Lung (tissue), 12 donors: ENCODE data around the gene KRTAP4-8. TPM values are rescaled to one million over a fixed set of nuclear protein-coding genes. Genes with fewer than 3 reads are reported as not detected.
"Not testable (repeated sequence)": the region's sequence is repeated elsewhere in the genome, so short reads cannot be mapped to it uniquely, and the experiment has no call there.

Experiments used
- ATAC-seq: fragments of 200-7000 bp; cut with Tn5 transposase; one replicate; pipeline ENCODE4 v1.9.1; 2020; ENCODE audit warnings: moderate number of reproducible peaks; ENCODE audit not compliant: insufficient read depth, low FRiP score
- DNase-seq, 3 donors: peaks; one replicate each; pipeline ENCODE4 v3.0.0-alpha.2; 2013 to 2017
- H3K27ac ChIP-seq, 2 donors: one replicate each; pipeline ENCODE4 v1.5.1; 2013; ENCODE audit warnings: mild to moderate bottlenecking in 2 of 2, moderate library complexity in 2 of 2, control low read depth in 1 of 2, inconsistent platforms in 1 of 2, low read depth in 1 of 2, low read length in 1 of 2
- H3K27me3 ChIP-seq, 3 donors: one replicate each; pipeline ENCODE4 v1.5.1; 2013; ENCODE audit warnings: low read length in 2 of 3; ENCODE audit not compliant: control insufficient read depth in 3 of 3, insufficient read depth in 3 of 3
- H3K36me3 ChIP-seq, 4 donors: one replicate each; pipeline ENCODE4 v1.5.1; 2013; ENCODE audit warnings: low read length in 4 of 4, mild to moderate bottlenecking in 1 of 4, moderate library complexity in 1 of 4; ENCODE audit not compliant: control insufficient read depth in 4 of 4, insufficient read depth in 4 of 4
- H3K4me1 ChIP-seq, 5 donors: one replicate each; pipeline ENCODE4 v1.5.1; 2013; ENCODE audit warnings: low read length in 5 of 5, mild to moderate bottlenecking in 2 of 5, moderate library complexity in 1 of 5; ENCODE audit not compliant: control insufficient read depth in 5 of 5, insufficient read depth in 5 of 5
- H3K4me3 ChIP-seq: one replicate; pipeline ENCODE4 v1.5.1; 2013; ENCODE audit warnings: mild to moderate bottlenecking, control low read depth, moderate library complexity
- H3K9ac ChIP-seq, 2 donors: one replicate each; pipeline ENCODE4 v1.5.1; 2013; ENCODE audit warnings: low read length in 2 of 2, control low read depth in 1 of 2; ENCODE audit not compliant: insufficient read depth in 1 of 2
- H3K9me3 ChIP-seq, 4 donors: one replicate each; pipeline ENCODE4 v1.5.1; 2013; ENCODE audit warnings: low read length in 3 of 4, mild to moderate bottlenecking in 1 of 4, moderate library complexity in 1 of 4; ENCODE audit not compliant: control insufficient read depth in 4 of 4, insufficient read depth in 3 of 4
- CTCF ChIP-seq: IDR thresholded peaks from 2 replicates; pipeline ENCODE4 v1.5.1; 2012; ENCODE audit warnings: mild to moderate bottlenecking; ENCODE audit errors: control extremely low read depth, extremely low read depth
- WGBS, 2 donors: extraction: QIAGEN DNeasy Blood & Tissue Kit; methylation state at CpG; one replicate each; pipeline ENCODE4 v1.1.7; 2013; 5-methylcytosine and 5-hydroxymethylcytosine counted together
- polyA plus RNA-seq, 2 donors: library from polyadenylated mRNA; stranded (reverse); fragments of 200-250 nt; gene quantifications; one replicate each; pipeline ENCODE4 v1.2.1, GENCODE V29; 2013
- total RNA-seq, 2 donors: library from RNA; depleted of rRNA in 1 of 2; stranded (reverse); fragments of >200 nt in 1 of 2; gene quantifications; one replicate each; pipeline ENCODE4 v1.2.1, GENCODE V29; 2014 to 2021
- donor health status: control.
- donor health status: control.
- donor health status: Bipolar disorder and iron deficiency.
- donor health status: healthy.
- donor health status: DM: yes; HTN: yes; CAD: no.

The KRTAP4-8 gene
- total and polyA plus RNA-seq, 4 donors: not detected

- 45 to 71% methylated on average over 5 of the region's 5 CpGs for WGBS, 2 donors
- Histone ChIP-seq H3K9me3 (peaks cover 0 to 2% (median 0%) of the 10 kb centered on the region in 4 donors), H3K36me3 (no peaks in the 10 kb centered on the region), H3K9ac (no peak overlapping the region), H3K4me3 (no peak overlapping the region), H3K27ac (no peak overlapping the region), H3K27me3 (no peaks in the 10 kb centered on the region), H3K4me1 (no peaks in the 10 kb centered on the region)
- no peak for ATAC-seq
- no peak for DNase-seq
- TF ChIP-seq CTCF: no peak
Observed at GRCh38 chr17:41116297-41116696, 18.4 kb upstream of the KRTAP4-8 start.

GRCh38 chr17:41111151-41111885 is 13.4 kb upstream of the KRTAP4-8 start:
- Histone ChIP-seq H3K27me3 (no peaks in the 10 kb centered on the region), H3K4me3 (no peak overlapping the region), H3K36me3 (no peaks in the 10 kb centered on the region), H3K9me3 (peaks cover 0 to 2% (median 0%) of the 10 kb centered on the region in 4 donors), H3K27ac (no peak overlapping the region), H3K4me1 (peaks cover 0 to 1% (median 0%) of the 10 kb centered on the region in 5 donors), H3K9ac (no peak overlapping the region)
- no peak for DNase-seq
- no peak for TF ChIP-seq CTCF
- no peak for ATAC-seq
- 61 to 76% methylated on average over 2 of the region's 2 CpGs for WGBS, 2 donors

GRCh38 chr17:41108728-41109386 is 10.9 kb upstream of the KRTAP4-8 start:
- not testable (repeated sequence) for H3K36me3 ChIP-seq, H3K4me1 ChIP-seq, H3K27me3 ChIP-seq, H3K27ac ChIP-seq, H3K9ac ChIP-seq, H3K9me3 ChIP-seq, H3K4me3 ChIP-seq, ATAC-seq, DNase-seq
- 0 to 34% methylated on average over 1 of the region's 1 CpG for WGBS, 2 donors

- no peak for TF ChIP-seq CTCF
- ATAC-seq: no peak
- H3K36me3 ChIP-seq: no peaks in the 10 kb centered on the region
- no peaks in the 10 kb centered on the region for H3K9me3 ChIP-seq
- no peaks in the 10 kb centered on the region for H3K27me3 ChIP-seq
- H3K4me1 ChIP-seq: peaks cover 0 to 1% (median 0%) of the 10 kb centered on the region in 5 donors
- H3K9ac ChIP-seq: no peak overlapping the region
- H3K4me3 ChIP-seq: no peak overlapping the region
- DNase-seq: no peak
- 67 to 78% methylated on average over 1 of the region's 1 CpG for WGBS, 2 donors
- H3K27ac ChIP-seq: no peak overlapping the region
Observed at GRCh38 chr17:41107941-41108450, 10.1 kb upstream of the KRTAP4-8 start.

- 76 to 84% methylated on average over 9 to 10 of the region's 10 CpGs for WGBS, 2 donors
- not testable (repeated sequence) for H3K9ac ChIP-seq, H3K9me3 ChIP-seq, DNase-seq, H3K4me1 ChIP-seq, ATAC-seq, H3K36me3 ChIP-seq, H3K27ac ChIP-seq, H3K27me3 ChIP-seq, H3K4me3 ChIP-seq
Observed at GRCh38 chr17:41105347-41105746, 7.4 kb upstream of the KRTAP4-8 start, which contains the start of gene KRTAP4-9. KRTAP4-9 (plus strand) TSS chr17:41105389; CDS start chr17:41105389, 0 bp downstream.
